ENCODE results near the gene NAT16.
"Not testable (repeated sequence)": the region's sequence is repeated elsewhere in the genome, so short reads cannot be mapped to it uniquely, and the experiment has no call there.

Gene NAT16

DNA sequence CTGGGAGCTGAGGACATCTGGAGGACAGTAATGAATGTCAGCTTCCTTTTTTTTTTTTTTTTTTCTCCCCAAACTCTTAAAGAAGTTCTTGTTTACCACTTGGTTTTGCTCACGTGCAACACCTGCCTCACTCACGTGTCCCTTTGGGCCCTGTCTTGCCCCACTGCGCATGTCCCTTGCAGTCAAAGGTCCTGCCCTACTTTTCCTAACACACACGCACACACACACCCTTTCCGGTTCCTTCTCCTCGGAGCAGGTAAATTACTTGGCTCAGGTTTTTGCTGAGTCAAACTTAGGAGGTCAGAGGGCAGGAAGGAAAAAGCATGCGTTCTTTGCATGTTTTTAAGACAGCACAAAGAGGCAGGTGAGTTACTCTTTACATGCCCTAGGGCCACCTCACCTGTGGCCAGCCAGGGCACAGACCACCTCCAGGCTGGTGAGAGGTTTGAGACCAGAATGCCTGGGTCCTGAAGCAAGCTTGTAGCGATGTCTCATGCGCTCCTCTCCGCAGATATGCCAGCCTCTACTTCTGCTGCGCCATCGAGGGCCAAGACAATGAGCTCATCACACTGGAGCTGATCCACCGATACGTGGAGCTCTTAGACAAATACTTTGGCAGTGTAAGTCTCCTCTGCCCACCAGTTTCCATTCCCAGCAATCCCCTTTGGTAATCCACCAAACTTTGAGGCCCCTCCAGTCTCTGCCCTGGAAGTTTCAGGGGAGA lies 23.1 kb downstream of the NAT16 start:
- DNase-seq (ENCODE audit: low spot score): no peak

DNA sequence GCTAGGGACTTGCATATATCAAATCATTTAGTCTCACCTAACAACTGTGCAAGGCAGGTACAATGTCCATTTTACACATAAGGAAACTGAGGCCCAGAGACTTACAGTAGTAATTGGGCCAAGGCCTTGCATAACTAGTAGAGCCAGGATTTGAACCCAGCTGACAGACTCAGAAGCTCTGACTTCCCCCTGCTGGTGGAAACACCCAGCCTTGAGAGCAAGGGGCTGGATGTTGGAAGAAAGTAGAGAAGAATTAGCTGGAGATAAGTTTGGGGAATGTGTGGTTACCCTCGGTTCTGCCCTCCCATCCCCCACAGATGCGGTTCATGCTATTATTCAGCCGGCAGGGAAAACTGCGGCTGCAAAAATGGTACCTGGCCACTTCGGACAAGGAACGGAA lies 23.8 kb downstream of the NAT16 start:
- DNase-seq (ENCODE audit: low spot score): peak; percentile 32

DNA sequence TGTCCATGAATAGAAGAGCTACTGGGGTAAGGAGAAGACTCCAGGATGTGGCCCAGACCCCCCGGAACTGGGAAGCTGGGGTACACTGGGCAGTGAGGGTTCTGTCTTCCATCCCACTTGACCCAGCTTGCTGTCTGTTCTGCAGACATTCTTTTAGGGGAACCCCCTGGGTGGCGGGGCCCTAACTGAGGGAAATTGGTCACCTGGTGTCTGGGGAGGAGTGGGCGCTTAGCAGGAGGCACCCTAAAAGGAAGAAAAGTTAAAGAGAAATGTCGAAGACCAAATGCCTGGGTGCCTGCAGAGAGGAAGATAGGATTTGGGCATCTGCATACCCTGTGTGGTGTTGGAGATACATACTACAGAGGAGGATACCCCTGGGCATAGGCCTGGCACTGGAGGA lies 24.8 kb downstream of the NAT16 start:
- DNase-seq (ENCODE audit: low spot score): no peak

- DNase-seq (ENCODE audit: low spot score): no peak
Observed at GRCh38 chr7:101154693-101155102, 25.4 kb downstream of the NAT16 start.

DNA sequence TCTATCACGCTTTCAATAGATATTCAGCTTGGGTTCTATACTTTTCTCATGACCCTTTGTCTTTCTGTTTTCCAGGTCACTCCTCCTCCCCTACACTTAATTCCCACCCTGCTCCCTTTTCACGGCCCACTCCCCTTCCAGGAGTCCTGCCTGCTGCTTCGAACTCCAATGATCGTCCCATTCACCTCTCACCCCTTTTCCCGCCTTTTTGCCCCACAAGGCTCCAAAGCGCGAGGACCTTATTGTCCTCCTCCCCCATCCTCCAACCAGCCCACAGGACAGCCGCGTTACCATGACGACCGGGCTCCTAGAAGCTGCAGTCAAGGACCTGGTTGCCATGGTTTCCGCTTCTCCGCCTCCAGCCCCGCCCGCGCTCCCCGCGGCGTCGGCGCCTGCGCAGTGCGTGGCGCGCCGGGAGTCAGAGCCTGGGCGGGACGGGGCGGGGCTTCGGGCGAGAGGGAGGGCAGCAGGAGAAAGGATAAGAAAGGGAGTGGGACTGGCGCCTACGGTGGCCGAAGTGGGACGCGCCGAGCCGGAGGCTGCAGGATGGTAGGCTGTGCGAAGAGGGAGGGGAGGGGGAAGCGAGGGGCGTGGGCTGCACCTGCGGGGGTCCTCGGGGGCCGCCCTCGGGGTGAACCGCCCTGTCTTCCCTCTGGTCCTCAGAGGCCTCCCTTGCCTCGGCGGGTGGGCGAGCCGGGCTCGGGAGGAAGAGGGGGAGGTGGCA lies 26.0 kb downstream of the NAT16 start, which contains the start of gene AP1S1:
Gene AP1S1, plus strand, starts transcription at position 508 of the 724 bp plus-strand sequence. Its CDS starts 39 bp downstream, at position 547.
- DNase-seq (ENCODE audit: low spot score): peak; percentile 99

GRCh38 chr7:101151908-101152651 lies 28.0 kb downstream of the NAT16 start:
- no peak for DNase-seq (ENCODE audit: low spot score)

DNA sequence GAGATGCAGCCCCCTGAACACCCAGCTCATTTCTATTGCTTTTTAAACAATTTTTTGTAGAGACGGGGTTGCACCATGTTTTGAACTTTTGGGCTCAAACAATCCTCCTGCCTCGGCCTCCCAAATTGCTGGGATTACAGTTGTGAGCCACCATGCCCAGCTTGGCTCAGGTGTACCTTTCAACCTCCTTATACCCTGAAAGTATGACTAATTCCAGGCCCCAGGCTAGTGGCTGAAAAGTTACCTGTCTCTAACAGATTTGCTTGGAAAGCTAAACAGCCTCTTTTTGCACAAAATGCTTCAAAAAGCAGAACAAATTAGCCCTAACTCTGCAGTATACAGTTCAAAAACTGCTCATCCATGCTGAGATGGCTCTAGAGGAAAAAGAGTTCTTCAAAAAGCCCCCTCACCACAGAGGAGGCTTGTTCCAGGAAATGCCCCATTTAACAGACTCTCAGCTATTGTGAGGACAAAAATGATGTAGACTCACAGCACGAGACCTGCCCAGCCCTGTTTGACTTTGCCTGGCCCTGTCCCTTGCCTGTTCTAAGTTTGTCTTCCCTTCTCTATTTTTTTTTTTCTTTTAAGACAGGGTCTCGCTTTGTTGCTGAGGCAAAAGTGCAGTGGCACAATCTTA lies 39.2 kb downstream of the NAT16 start:
- DNase-seq (ENCODE audit: low spot score): no peak

- no peak for DNase-seq (ENCODE audit: low spot score)
Observed at GRCh38 chr7:101140339-101140699, 39.8 kb downstream of the NAT16 start.

GRCh38 chr7:101138213-101138870 lies 41.8 kb downstream of the NAT16 start:
- peak; percentile 73 for DNase-seq (ENCODE audit: low spot score)

DNA sequence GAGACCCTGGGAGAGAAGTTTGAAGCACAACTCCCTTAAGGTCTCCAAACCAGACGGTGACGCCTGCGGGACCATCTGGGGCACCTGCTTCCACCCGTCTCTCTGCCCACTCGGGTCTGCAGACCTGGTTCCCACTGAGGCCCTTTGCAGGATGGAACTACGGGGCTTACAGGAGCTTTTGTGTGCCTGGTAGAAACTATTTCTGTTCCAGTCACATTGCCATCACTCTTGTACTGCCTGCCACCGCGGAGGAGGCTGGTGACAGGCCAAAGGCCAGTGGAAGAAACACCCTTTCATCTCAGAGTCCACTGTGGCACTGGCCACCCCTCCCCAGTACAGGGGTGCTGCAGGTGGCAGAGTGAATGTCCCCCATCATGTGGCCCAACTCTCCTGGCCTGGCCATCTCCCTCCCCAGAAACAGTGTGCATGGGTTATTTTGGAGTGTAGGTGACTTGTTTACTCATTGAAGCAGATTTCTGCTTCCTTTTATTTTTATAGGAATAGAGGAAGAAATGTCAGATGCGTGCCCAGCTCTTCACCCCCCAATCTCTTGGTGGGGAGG lies 42.4 kb downstream of the NAT16 start:
- no peak for DNase-seq (ENCODE audit: low spot score)

DNA sequence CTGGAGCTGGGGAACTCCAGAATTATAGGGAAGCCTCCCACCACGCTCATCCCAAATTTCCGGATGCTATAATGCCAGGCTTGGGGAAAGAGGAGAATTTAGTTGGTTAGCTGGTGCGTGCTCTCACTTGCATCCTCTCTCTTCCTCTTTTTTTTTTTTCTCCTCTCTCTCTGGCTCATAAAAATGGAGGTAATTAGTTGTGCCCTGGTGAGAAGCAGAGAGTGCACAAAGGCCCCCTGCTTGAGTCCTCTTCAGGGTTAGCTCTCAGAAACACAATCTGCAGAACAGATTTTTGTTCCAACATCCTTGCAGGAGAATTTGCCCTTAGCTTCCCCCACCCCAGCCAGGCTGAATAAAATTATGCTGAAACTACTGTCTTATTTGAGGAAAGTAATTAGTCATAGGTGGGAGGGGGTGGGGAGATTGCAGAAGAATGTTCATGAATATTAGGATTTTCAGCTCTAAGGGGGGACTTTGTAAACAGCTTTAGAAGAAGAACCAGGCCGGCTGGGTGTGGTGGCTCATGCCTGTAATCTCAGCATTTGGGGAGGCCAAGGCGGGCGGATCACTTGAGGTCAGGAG lies 45.6 kb downstream of the NAT16 start:
- no peak for DNase-seq (ENCODE audit: low spot score)

DNA sequence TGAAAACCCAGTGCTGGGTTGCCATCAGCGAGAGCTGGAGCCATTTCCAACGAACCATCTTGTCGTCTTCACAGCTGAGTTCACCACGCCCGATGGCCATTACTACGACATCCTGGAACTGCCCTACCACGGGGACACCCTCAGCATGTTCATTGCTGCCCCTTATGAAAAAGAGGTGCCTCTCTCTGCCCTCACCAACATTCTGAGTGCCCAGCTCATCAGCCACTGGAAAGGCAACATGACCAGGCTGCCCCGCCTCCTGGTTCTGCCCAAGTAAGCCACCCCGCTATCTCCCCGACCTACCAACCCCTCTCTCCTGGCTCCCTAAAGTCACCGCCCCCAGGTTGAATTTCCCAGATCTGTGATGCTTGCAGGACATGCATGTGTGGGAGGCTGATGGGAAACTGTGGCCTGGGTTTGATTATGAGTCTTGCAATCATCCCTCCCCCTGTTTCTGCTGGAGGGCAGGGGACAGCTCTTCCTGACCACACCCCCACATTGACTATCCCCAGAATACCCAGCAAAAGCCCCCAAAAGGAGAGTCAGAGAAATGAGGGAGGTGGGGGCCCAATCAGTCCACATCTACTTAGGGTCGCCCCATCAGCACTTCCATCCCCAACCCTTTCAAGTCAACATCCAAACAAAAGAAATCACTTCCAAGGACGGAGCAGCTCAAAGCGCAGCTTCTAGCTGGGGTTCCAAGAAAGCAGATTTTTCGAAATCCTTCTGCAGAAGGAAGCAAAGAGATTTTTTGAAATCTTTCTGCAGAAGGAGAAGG lies 46.3 kb downstream of the NAT16 start:
- DNase-seq (ENCODE audit: low spot score): no peak

- not testable (repeated sequence) for DNase-seq (ENCODE audit: low spot score)
Observed at GRCh38 chr7:101132626-101133600, 47.2 kb downstream of the NAT16 start.

- DNase-seq (ENCODE audit: low spot score): no peak
Observed at GRCh38 chr7:101129603-101130117, 50.4 kb downstream of the NAT16 start.

GRCh38 chr7:101128040-101128834 lies 51.9 kb downstream of the NAT16 start:
- DNase-seq (ENCODE audit: low spot score): no peak

- no peak for DNase-seq (ENCODE audit: low spot score)
Observed at GRCh38 chr7:101127460-101128039, 52.5 kb downstream of the NAT16 start.

GRCh38 chr7:101126651-101127459 lies 53.2 kb downstream of the NAT16 start, which contains the start of gene SERPINE1:
TSS of gene SERPINE1 (plus strand) at chr7:101127104. CDS start at chr7:101128394, 1,290 bp downstream.
- peak; percentile 63 for DNase-seq (ENCODE audit: low spot score)
